ENCODE measurements around the gene RAB40A.

The RAB40A gene
- 0 to 0.42 (median 0.07) reads per million in 9 experiments for total RNA-seq

- no peak for ATAC-seq (replicated peaks)
- H3K27me3 Mint-ChIP-seq = no peaks in the 10 kb centered on the region
- no peaks in the 10 kb centered on the region for H3K9me3 Mint-ChIP-seq
- no peaks in the 10 kb centered on the region for H3K4me1 Mint-ChIP-seq (ENCODE audit: low read depth in 2 of 2)
- DNase-seq = no peak
- no peaks in the 10 kb centered on the region for H3K36me3 Mint-ChIP-seq (ENCODE audit: insufficient read depth)
- H3K27ac Mint-ChIP-seq = no peak within 1 kb of the TSS
- H3K4me3 Mint-ChIP-seq = no peak within 1 kb of the TSS
Observed at GRCh38 chrX:103519389-103519788, at the start of gene RAB40A. Gene RAB40A, minus strand, starts transcription at chrX:103519489. Its CDS starts 18,733 bp downstream, at chrX:103500756.

- Mint-ChIP-seq H3K4me1 (ENCODE audit: low read depth in 2 of 2) (no peaks in the 10 kb centered on the region), H3K27me3 (peaks cover 0 to 9% of the 10 kb centered on the region in 2 donors), H3K4me3 (no peak overlapping the region), H3K36me3 (ENCODE audit: insufficient read depth) (no peaks in the 10 kb centered on the region), H3K9me3 (no peaks in the 10 kb centered on the region), H3K27ac (no peak overlapping the region)
- DNase-seq (no peak), ATAC-seq (replicated peaks) (no peak)
Observed at GRCh38 chrX:103565752-103566151, 46.5 kb upstream of the RAB40A start.

- ATAC-seq (replicated peaks) (no peak), DNase-seq (no peak)
- Mint-ChIP-seq H3K27ac (no peak overlapping the region), H3K4me1 (ENCODE audit: low read depth in 2 of 2) (no peaks in the 10 kb centered on the region), H3K36me3 (ENCODE audit: insufficient read depth) (no peaks in the 10 kb centered on the region), H3K4me3 (no peak overlapping the region), H3K27me3 (peaks cover 0 to 9% of the 10 kb centered on the region in 2 donors), H3K9me3 (no peaks in the 10 kb centered on the region)
Observed at GRCh38 chrX:103565197-103565596, 45.9 kb upstream of the RAB40A start.

- ATAC-seq (replicated peaks) = no peak
- no peaks in the 10 kb centered on the region for H3K9me3 Mint-ChIP-seq
Observed at GRCh38 chrX:103562801-103563200, 43.5 kb upstream of the RAB40A start.

GRCh38 chrX:103560256-103560655 is 41.0 kb upstream of the RAB40A start:
- Mint-ChIP-seq H3K36me3 (ENCODE audit: insufficient read depth) (no peaks in the 10 kb centered on the region), H3K4me1 (ENCODE audit: low read depth in 2 of 2) (no peaks in the 10 kb centered on the region), H3K9me3 (no peaks in the 10 kb centered on the region), H3K27me3 (peaks cover 0 to 9% of the 10 kb centered on the region in 2 donors), H3K4me3 (no peak overlapping the region), H3K27ac (no peak overlapping the region)
- DNase-seq (no peak), ATAC-seq (replicated peaks) (no peak)

More at GRCh38 chrX:103562801-103563200, 43.5 kb upstream of the RAB40A start:
- Mint-ChIP-seq H3K27me3 (peaks cover 0 to 9% of the 10 kb centered on the region in 2 donors), H3K27ac (no peak overlapping the region), H3K4me3 (no peak overlapping the region), H3K36me3 (ENCODE audit: insufficient read depth) (no peaks in the 10 kb centered on the region), H3K4me1 (ENCODE audit: low read depth in 2 of 2) (no peaks in the 10 kb centered on the region)
- DNase-seq = no peak

GRCh38 chrX:103556963-103557612 is 37.8 kb upstream of the RAB40A start:
- peaks cover 5% of the 10 kb centered on the region for H3K36me3 Mint-ChIP-seq (ENCODE audit: insufficient read depth)
- peak; percentile 19 for ATAC-seq (replicated peaks)
- no peaks in the 10 kb centered on the region for H3K9me3 Mint-ChIP-seq
- no peak for DNase-seq
- no peak overlapping the region for H3K4me3 Mint-ChIP-seq
- peaks cover 0 to under 1% of the 10 kb centered on the region in 2 donors for H3K27me3 Mint-ChIP-seq
- H3K4me1 Mint-ChIP-seq (ENCODE audit: low read depth in 2 of 2) = peaks cover 3 to 11% of the 10 kb centered on the region in 2 donors
- H3K27ac Mint-ChIP-seq = no peak overlapping the region

GRCh38 chrX:103554687-103555424 is 35.6 kb upstream of the RAB40A start:
- ATAC-seq (replicated peaks) (peak; percentile 84), DNase-seq (peak; percentile 47 to 49 (median 48))
- Mint-ChIP-seq H3K4me1 (ENCODE audit: low read depth in 2 of 2) (peaks cover 3 to 11% of the 10 kb centered on the region in 2 donors), H3K9me3 (no peaks in the 10 kb centered on the region), H3K36me3 (ENCODE audit: insufficient read depth) (peaks cover 5% of the 10 kb centered on the region), H3K4me3 (peak overlapping the region; percentile 82 to 85), H3K27me3 (no peaks in the 10 kb centered on the region), H3K27ac (peak overlapping the region; percentile 79 to 93)

- no peak overlapping the region for H3K27ac Mint-ChIP-seq
- no peaks in the 10 kb centered on the region for H3K27me3 Mint-ChIP-seq
- ATAC-seq (replicated peaks) (no peak), DNase-seq (no peak)
- H3K4me3 Mint-ChIP-seq = no peak overlapping the region
- H3K4me1 Mint-ChIP-seq (ENCODE audit: low read depth in 2 of 2) = peaks cover 3 to 11% of the 10 kb centered on the region in 2 donors
- peaks cover 5% of the 10 kb centered on the region for H3K36me3 Mint-ChIP-seq (ENCODE audit: insufficient read depth)
- H3K9me3 Mint-ChIP-seq = no peaks in the 10 kb centered on the region
Observed at GRCh38 chrX:103552236-103552635, 32.9 kb upstream of the RAB40A start.

GRCh38 chrX:103550415-103551051 is 31.2 kb upstream of the RAB40A start:
- Mint-ChIP-seq H3K4me1 (ENCODE audit: low read depth in 2 of 2) (peaks cover 3 to 11% of the 10 kb centered on the region in 2 donors), H3K9me3 (no peaks in the 10 kb centered on the region), H3K27me3 (no peaks in the 10 kb centered on the region), H3K4me3 (no peak overlapping the region), H3K27ac (no peak overlapping the region), H3K36me3 (ENCODE audit: insufficient read depth) (peaks cover 5% of the 10 kb centered on the region)
- DNase-seq (no peak), ATAC-seq (replicated peaks) (no peak)

GRCh38 chrX:103549916-103550315 is 30.6 kb upstream of the RAB40A start:
- Mint-ChIP-seq H3K4me1 (ENCODE audit: low read depth in 2 of 2) (peaks cover 3 to 11% of the 10 kb centered on the region in 2 donors), H3K9me3 (no peaks in the 10 kb centered on the region), H3K36me3 (ENCODE audit: insufficient read depth) (peaks cover 5% of the 10 kb centered on the region), H3K27me3 (no peaks in the 10 kb centered on the region), H3K27ac (no peak overlapping the region), H3K4me3 (no peak overlapping the region)
- ATAC-seq (replicated peaks) = no peak
- DNase-seq = no peak

GRCh38 chrX:103540145-103540544 is 20.9 kb upstream of the RAB40A start:
- Mint-ChIP-seq H3K27me3 (no peaks in the 10 kb centered on the region), H3K4me1 (ENCODE audit: low read depth in 2 of 2) (no peaks in the 10 kb centered on the region), H3K4me3 (no peak overlapping the region), H3K9me3 (no peaks in the 10 kb centered on the region), H3K27ac (no peak overlapping the region), H3K36me3 (ENCODE audit: insufficient read depth) (peaks cover 4% of the 10 kb centered on the region)
- DNase-seq (no peak), ATAC-seq (replicated peaks) (no peak)

GRCh38 chrX:103539695-103540094 is 20.4 kb upstream of the RAB40A start:
- ATAC-seq (replicated peaks) (no peak), DNase-seq (no peak)
- Mint-ChIP-seq H3K9me3 (no peaks in the 10 kb centered on the region), H3K4me1 (ENCODE audit: low read depth in 2 of 2) (no peaks in the 10 kb centered on the region), H3K4me3 (no peak overlapping the region), H3K36me3 (ENCODE audit: insufficient read depth) (peaks cover 4% of the 10 kb centered on the region), H3K27me3 (no peaks in the 10 kb centered on the region), H3K27ac (no peak overlapping the region)

GRCh38 chrX:103538728-103539127 is 19.4 kb upstream of the RAB40A start:
- Mint-ChIP-seq H3K9me3 (no peaks in the 10 kb centered on the region), H3K4me3 (no peak overlapping the region), H3K36me3 (ENCODE audit: insufficient read depth) (peaks cover 4% of the 10 kb centered on the region), H3K27ac (no peak overlapping the region), H3K4me1 (ENCODE audit: low read depth in 2 of 2) (peaks cover under 1 to 1% of the 10 kb centered on the region in 2 donors), H3K27me3 (peaks cover 0 to 4% of the 10 kb centered on the region in 2 donors)
- ATAC-seq (replicated peaks) (no peak), DNase-seq (no peak)
